Stromal cell of bone marrow (primary cell): ENCODE measurements around the gene GALM.
"Not testable (repeated sequence)": the region's sequence is repeated elsewhere in the genome, so short reads cannot be mapped to it uniquely, and the experiment has no call there.

Source experiments
- DNase-seq: peaks from one replicate; pipeline ENCODE4 v3.0.0-alpha.2; 2012; ENCODE audit warnings: low read depth

The GALM gene

DNA sequence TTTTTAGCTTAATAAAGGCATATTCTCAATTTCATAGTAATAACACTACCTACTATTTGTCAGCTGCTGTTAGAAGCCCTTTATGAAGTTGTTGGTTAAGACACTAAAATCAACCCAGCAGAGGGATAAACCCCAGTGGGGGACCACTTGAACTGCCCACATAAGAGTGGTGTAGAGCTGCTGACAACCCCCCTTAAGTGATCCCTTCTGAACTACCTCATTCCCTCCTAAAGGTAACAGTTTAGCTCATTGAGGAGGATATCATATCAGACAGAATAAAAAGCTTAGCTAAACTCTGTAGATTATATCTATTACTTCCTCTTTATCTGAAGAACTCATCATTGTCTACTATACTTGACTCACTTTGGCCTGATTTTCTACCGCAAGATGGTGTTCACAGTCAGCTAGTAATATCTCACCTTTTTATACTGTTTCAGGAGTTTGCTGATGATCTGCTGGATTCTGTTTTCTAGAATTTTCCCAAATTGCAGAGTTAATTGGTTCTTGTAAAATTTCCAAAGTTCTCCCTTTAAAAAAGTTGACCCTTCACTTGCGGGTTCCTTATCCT is 16.2 kb downstream of the GALM start:
- DNase-seq: no peak

GRCh38 chr2:38682620-38683019 is 16.7 kb downstream of the GALM start:
- DNase-seq: not testable (repeated sequence)

GRCh38 chr2:38683766-38684165 is 17.9 kb downstream of the GALM start:
- DNase-seq: no peak

- DNase-seq: no peak
Observed at GRCh38 chr2:38685116-38685735, 19.3 kb downstream of the GALM start.

GRCh38 chr2:38690499-38691420 is 24.8 kb downstream of the GALM start:
- DNase-seq: peak; percentile 80

- no peak for DNase-seq
Observed at GRCh38 chr2:38691994-38692393, 26.1 kb downstream of the GALM start.

DNA sequence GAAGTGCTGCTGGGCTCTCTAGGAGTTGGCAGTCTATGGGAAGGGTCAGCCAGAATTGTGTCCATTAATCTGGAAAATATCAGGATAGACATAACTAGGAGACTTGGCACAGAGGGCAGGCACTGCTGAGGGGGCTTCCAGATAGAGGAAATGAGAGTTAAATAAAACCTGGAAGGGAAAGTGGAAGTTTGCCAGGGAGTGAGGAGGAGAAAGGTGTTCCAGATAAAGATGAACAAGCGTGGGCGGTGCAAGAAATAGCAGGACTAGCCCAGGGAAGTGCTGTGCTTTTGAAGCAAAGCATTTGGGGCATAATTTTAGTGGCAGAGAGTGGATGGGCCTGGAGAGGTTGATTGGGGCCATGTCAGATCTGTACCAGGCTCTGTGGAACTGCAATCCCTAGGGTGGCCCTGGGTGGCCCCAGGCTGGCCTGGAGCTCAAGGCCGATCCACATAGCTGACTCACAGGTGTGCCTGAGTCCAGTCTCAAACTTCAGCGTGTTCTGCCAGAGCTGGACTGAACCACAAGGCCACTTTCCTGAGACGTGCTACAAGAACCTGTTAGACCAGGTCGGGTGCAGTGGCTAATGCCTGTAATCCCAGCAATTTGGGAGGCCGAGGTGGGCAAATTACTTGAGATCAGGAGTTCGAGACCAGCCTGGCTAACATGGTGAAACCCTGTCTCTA is 26.9 kb downstream of the GALM start:
- DNase-seq: no peak

- DNase-seq: no peak
Observed at GRCh38 chr2:38697116-38697840, 31.4 kb downstream of the GALM start.

- DNase-seq: no peak
Observed at GRCh38 chr2:38698467-38699003, 32.6 kb downstream of the GALM start.

DNA sequence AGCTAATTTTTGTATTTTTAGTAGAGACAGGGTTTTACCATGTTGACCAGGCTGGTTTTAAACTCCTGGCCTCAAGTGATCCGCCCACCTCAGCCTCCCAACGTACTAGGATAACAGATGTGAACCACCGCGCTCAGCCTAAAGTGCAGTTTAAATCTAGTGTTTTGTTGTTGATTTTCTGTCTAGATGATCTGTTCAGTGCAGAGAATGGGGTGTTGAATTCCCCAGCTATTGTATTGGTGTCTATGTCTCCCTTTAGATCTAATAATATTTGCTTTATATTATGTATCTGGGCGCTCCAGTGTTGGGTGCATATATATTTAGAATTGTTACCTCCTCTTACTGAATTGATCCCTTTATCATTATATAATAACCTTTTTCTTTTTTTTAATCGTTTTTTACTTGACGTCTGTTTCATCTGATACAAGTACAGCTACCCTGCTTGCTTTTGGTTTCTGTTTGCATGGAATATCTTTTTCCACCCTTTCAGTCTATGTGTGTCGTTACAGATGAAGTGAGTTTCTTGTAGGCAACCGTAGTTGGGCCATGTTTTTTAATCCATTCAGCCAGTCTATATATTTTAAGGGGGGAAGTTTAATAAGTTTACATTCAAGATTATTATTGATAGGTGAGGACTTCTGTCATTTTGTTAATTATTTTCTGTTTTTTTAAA is 34.3 kb downstream of the GALM start:
- no peak for DNase-seq

GRCh38 chr2:38700881-38701458 is 35.1 kb downstream of the GALM start:
- no peak for DNase-seq

DNA sequence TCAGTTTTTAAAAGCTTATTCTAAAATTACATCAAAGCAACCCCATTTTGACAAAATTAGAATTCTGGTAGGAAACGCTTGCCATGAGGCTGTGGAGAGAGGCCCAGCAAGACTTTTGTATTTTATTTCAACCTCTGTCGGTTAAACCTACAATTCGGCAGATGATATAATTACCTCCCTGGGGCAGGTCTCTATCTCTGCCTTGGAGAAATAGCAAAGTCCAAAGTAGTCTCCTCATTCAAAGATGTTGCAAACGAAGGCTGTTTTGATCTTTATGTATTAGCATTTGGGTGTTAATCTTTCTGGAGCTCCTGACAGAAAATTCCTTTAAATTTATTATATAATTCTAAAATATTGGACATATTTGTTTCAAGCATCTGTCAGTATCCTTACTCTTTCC is 35.6 kb downstream of the GALM start:
- DNase-seq: no peak

DNA sequence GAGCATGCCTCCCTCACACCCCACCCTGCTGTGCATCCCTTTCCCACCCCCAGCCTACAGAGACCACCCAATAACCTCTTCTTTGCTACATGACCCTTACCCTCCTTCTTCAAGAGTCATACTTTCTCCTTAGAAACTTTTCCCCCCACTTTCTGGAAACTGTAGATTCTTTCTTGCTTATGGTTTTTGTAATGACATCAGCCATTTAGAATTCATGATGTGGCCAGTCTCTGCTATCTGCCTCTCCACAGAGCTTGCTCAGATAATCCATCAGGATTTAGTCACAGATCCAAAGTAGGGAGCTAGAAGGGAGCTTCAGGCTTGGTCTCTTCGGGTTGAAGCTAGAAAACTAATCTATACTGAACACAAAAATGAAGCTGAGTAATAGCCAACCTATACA is 36.5 kb downstream of the GALM start:
- DNase-seq: peak; percentile 86

DNA sequence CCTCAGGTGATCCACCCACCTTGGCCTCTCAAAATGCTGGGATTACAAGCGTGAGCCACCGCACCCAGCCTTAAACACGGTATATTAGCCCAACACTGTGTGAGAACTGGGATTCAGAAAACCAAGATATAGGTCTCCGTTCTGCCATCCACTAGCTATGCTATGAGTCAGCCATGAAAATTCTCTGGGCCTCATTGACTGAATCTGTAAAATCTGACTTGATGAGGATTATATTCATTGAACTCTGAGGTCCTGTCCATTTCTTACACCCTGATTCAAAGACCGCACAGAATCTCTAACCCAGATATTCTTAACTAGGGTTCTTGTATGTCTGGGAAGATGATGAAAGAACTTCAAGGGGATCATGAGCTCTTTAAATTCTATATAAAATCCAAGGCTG is 37.4 kb downstream of the GALM start:
- not testable (repeated sequence) for DNase-seq

- DNase-seq: peak; percentile 49
Observed at GRCh38 chr2:38704664-38705063, 38.8 kb downstream of the GALM start.

GRCh38 chr2:38706846-38707345 is 41.0 kb downstream of the GALM start:
- no peak for DNase-seq

DNA sequence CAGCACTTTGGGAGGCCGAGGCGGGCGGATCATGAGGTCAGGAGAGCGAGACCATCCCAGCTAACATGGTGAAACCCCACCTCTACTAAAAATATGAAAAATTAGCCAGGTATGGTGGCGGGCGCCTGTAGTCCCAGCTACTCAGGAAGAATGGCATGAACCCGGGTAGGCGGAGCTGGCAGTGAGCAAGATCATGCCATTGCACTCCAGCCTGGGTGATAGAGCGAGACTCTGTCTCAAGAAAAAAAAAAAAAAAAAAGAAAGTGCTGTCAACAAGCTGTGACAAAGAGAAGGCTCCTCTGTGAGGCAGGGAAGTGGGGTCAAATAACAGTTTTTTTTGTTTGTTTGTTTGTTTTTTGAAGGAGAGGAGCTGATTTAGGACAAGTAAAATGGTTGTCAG is 42.6 kb downstream of the GALM start:
- DNase-seq: not testable (repeated sequence)

GRCh38 chr2:38708900-38709566 is 43.1 kb downstream of the GALM start:
- DNase-seq: no peak

DNA sequence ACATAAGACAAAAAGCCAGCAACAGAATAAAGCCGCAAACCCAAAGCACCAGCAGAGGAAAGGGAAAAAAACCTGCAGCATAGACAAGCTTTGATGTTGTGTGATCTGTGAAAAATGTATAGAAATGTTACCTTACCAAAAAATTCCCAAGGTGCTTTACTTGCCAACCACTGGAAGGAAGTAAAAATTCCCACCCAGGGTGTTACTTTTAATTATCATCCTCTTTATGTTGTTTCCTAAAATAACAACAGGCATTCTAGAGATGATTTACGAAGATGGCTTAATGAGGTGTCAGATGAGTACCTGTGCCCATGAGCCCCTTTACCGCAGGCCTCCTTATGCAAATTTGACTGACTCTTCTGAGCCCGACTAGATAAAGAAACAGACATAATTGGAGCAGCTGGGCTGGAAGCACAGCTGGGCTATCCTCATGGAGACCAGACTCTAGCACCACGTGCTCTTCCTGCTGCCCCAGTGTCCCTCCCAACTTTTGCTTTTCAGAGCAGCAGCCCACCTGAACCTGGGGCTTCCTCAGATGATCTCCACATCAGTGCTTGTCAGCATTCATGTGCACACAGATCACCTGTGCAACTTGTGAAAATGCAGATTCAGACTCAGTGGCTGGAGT is 43.8 kb downstream of the GALM start:
- no peak for DNase-seq
